Lower lobe of right lung (tissue), 2 donors: ENCODE measurements around the gene ATPAF1. TPM values are rescaled to one million over a fixed set of nuclear protein-coding genes. Genes with fewer than 3 reads are reported as not detected.
"Not testable (repeated sequence)": the region's sequence is repeated elsewhere in the genome, so short reads cannot be mapped to it uniquely, and the experiment has no call there.

Source experiments
- ATAC-seq, 2 donors: fragments of 200-7000 bp; cut with Tn5 transposase; one replicate each; pipeline ENCODE4 v1.9.1; 2020 to 2022; ENCODE audit warnings: mild to moderate bottlenecking in 2 of 2, moderate library complexity in 2 of 2
- DNase-seq: peaks from one replicate; pipeline ENCODE4 v3.0.0-alpha.2; 2020
- H3K27ac ChIP-seq: fragments of 200-600 bp; one replicate; pipeline ENCODE4 v1.8.0; 2022
- H3K27me3 ChIP-seq: fragments of 200-600 bp; one replicate; pipeline ENCODE4 v1.8.0; 2022; ENCODE audit warnings: low read depth
- H3K36me3 ChIP-seq: fragments of 200-600 bp; one replicate; pipeline ENCODE4 v1.8.0; 2022; ENCODE audit warnings: mild to moderate bottlenecking
- H3K4me1 ChIP-seq: fragments of 200-600 bp; one replicate; pipeline ENCODE4 v1.8.0; 2022
- H3K4me3 ChIP-seq: fragments of 200-600 bp; one replicate; pipeline ENCODE4 v1.8.0; 2022; ENCODE audit warnings: mild to moderate bottlenecking
- H3K9me3 ChIP-seq: fragments of 200-600 bp; one replicate; pipeline ENCODE4 v1.8.0; 2022
- CTCF ChIP-seq: fragments of 200-600 bp; IDR thresholded peaks from one replicate; pipeline ENCODE4 v1.8.0; 2022; ENCODE audit warnings: antibody characterized with exemption, mild to moderate bottlenecking
- intact Hi-C: fragments of 100-400 bp; cut with DNase I; formaldehyde crosslinking; loops from one replicate; pipeline ENCODE4 v1.11.0; 2022
- total RNA-seq: library from RNA; stranded (reverse); fragmentation: NEBNext Ultra II Directional; extraction: Animal tissue kit (Norgen Biotek cat#: 25700); gene quantifications from one replicate; pipeline ENCODE4 v1.2.1, GENCODE V29; 2021
- donor health status: DM: no; HTN: yes; CAD: no; lungs with severe emphysema.

ATPAF1 gene
- total RNA-seq, 1 donor from 2014 or later, result 34.9 TPM

GRCh38 chr1:46659307-46659870 lies 8.8 kb downstream of the ATPAF1 start:
- DNase-seq (no peak), ATAC-seq (no peak)
- no peaks in the 10 kb centered on the region for H3K9me3 ChIP-seq
- H3K4me3 ChIP-seq, result no peak overlapping the region
- H3K27ac ChIP-seq, result no peak overlapping the region
- no peaks in the 10 kb centered on the region for H3K4me1 ChIP-seq
- no peak for TF ChIP-seq CTCF
- H3K36me3 ChIP-seq, result peaks cover 66% of the 10 kb centered on the region
- intact Hi-C loops, result no loop called here
- H3K27me3 ChIP-seq, result no peaks in the 10 kb centered on the region

- TF ChIP-seq CTCF, result no peak
- no peak for ATAC-seq
- H3K27me3 ChIP-seq, result no peaks in the 10 kb centered on the region
- no peak for DNase-seq
- no peak overlapping the region for H3K4me3 ChIP-seq
- intact Hi-C loops, result no loop called here
- no peak overlapping the region for H3K27ac ChIP-seq
- H3K4me1 ChIP-seq, result no peaks in the 10 kb centered on the region
- no peaks in the 10 kb centered on the region for H3K9me3 ChIP-seq
- peaks cover 69% of the 10 kb centered on the region for H3K36me3 ChIP-seq
Observed at GRCh38 chr1:46657775-46658174, 10.4 kb downstream of the ATPAF1 start.

- intact Hi-C loops, result no loop called here
- peaks cover 74% of the 10 kb centered on the region for H3K36me3 ChIP-seq
Observed at GRCh38 chr1:46656643-46657042, 11.5 kb downstream of the ATPAF1 start.

GRCh38 chr1:46655848-46656247 lies 12.3 kb downstream of the ATPAF1 start:
- TF ChIP-seq CTCF, result no peak
- no peak for ATAC-seq
- intact Hi-C loops, result no loop called here
- no peaks in the 10 kb centered on the region for H3K4me1 ChIP-seq
- no peak for DNase-seq
- no peak overlapping the region for H3K4me3 ChIP-seq
- H3K36me3 ChIP-seq, result peaks cover 74% of the 10 kb centered on the region
- H3K27ac ChIP-seq, result no peak overlapping the region
- no peaks in the 10 kb centered on the region for H3K27me3 ChIP-seq
- H3K9me3 ChIP-seq, result no peaks in the 10 kb centered on the region

More at GRCh38 chr1:46656643-46657042, 11.5 kb downstream of the ATPAF1 start:
- no peaks in the 10 kb centered on the region for H3K27me3 ChIP-seq
- H3K4me3 ChIP-seq, result no peak overlapping the region
- ATAC-seq, result no peak
- H3K27ac ChIP-seq, result no peak overlapping the region
- H3K4me1 ChIP-seq, result no peaks in the 10 kb centered on the region
- no peak for TF ChIP-seq CTCF
- no peaks in the 10 kb centered on the region for H3K9me3 ChIP-seq
- no peak for DNase-seq

GRCh38 chr1:46654698-46655097 lies 13.5 kb downstream of the ATPAF1 start:
- ATAC-seq, H3K9me3 ChIP-seq, DNase-seq, intact Hi-C loops, H3K27me3 ChIP-seq, H3K27ac ChIP-seq, H3K4me1 ChIP-seq, H3K4me3 ChIP-seq: not testable (repeated sequence)
- peaks cover 78% of the 10 kb centered on the region for H3K36me3 ChIP-seq

GRCh38 chr1:46654012-46654411 lies 14.2 kb downstream of the ATPAF1 start:
- ATAC-seq, result no peak
- peaks cover 77% of the 10 kb centered on the region for H3K36me3 ChIP-seq
- no peaks in the 10 kb centered on the region for H3K27me3 ChIP-seq
- no peak for DNase-seq
- H3K4me3 ChIP-seq, result no peak overlapping the region
- H3K9me3 ChIP-seq, result no peaks in the 10 kb centered on the region
- no peaks in the 10 kb centered on the region for H3K4me1 ChIP-seq
- intact Hi-C loops, result no loop called here
- H3K27ac ChIP-seq, result no peak overlapping the region
- TF ChIP-seq CTCF, result no peak
